ENCODE measurements around the gene TRAF3. TPM values are rescaled to one million over a fixed set of nuclear protein-coding genes. Genes with fewer than 3 reads are reported as not detected.

TRAF3 gene
- polyA plus RNA-seq, 1 of the 3 experiments (the other 2 are of a cell fraction) = 17.9 TPM

DNA sequence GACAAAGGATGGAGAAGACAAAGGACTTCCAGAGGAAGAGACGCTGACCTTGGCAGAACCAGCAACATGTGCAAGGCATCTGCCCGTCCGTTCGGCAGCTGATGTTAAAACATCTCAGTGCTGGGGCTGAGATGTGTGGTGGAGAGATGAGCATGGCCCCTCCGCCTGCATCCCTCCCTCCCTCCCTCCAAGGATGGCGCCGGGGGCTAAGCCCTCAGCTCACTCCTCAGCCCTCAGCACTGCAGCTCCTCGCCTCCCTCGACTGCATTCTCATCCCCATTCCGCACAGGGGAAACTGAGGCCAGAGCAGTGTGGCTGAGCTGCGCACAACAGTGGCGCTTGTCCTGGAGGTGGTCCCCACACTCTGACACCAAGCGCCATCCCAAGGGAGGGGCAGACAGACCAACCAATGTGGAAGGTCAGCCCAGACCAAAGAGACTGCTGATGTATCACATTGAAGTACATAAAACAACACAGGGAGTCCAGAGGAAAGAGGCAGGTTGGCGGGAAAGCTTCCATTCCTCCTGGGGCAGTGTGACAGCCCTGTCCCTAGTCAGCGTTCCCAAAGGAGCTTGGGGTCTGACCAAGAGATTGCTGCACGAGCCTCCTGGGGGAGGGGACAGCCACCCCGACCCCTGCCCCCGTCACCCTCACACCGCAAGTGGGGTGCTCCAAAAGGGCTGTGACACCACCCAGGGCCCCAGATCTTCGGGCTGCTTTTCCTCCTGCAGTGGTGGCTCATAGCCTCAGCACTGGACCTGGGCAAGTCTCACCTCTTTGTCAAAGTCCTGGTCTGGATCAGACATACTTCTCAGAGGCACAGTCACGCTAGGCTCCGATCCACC is 160.3 kb downstream of the TRAF3 start:
- H3K9ac ChIP-seq = no peak overlapping the region
- H3F3A ChIP-seq (replicated peaks; ENCODE audit: insufficient read depth) = no peaks in the 10 kb centered on the region
- H2AFZ ChIP-seq (ENCODE audit: low read depth) = no peak overlapping the region
- peaks cover 0 to 4% of the 10 kb centered on the region in 2 experiments; a peak in 1 of 4 replicates for H3K4me1 ChIP-seq (ENCODE audit: control insufficient read depth in 1 of 2, insufficient read depth in 2 of 2, low read depth in 1 of 2, low read length in 1 of 2)
- WGBS (ENCODE audit: low lambda C conversion rate) = 100% methylated on average over 10 of the region's 22 CpGs
- CTCF ChIA-PET = interaction anchor here (1.2 kb wide), 1 partner anchor 169 kb away, joined by 3 read pairs; no protein-coding TSS in a partner anchor
- H3K27ac ChIP-seq (ENCODE audit: low read depth in 2 of 2, low read length in 1 of 2) = no peak overlapping the region
- POLR2A ChIA-PET = no interaction called here
- H3K9me3 ChIP-seq = no peaks in the 10 kb centered on the region
- no peaks in the 10 kb centered on the region for H3K27me3 ChIP-seq (ENCODE audit: insufficient read depth)
- H3K4me2 ChIP-seq = no peak overlapping the region
- no peak overlapping the region for H3K4me3 ChIP-seq (ENCODE audit: low read depth in 2 of 2, low read length in 1 of 2)
- peaks cover 15 to 66% of the 10 kb centered on the region in 2 experiments for H3K36me3 ChIP-seq (replicated peaks in 1 of 2; ENCODE audit: control insufficient read depth in 1 of 2, insufficient read depth in 2 of 2, low read length in 1 of 2)
- H4K20me1 ChIP-seq (ENCODE audit: insufficient read depth) = no peaks in the 10 kb centered on the region
- H3K79me2 ChIP-seq (ENCODE audit: insufficient read depth) = peaks cover 7% of the 10 kb centered on the region; the same call in 1 of the 2 replicates
- no peak for DNase-seq
- H3K9me2 ChIP-seq = no peaks in the 10 kb centered on the region
- no peak for TF ChIP-seq JUND (IDR thresholded peaks at IDR 0.05)
- TF ChIP-seq YY1 (IDR thresholded peaks at IDR 0.05; ENCODE audit: low read depth) = no peak
- no peak for TF ChIP-seq RFX5 (IDR thresholded peaks at IDR 0.05; ENCODE audit: low read length)
- no peak for TF ChIP-seq FOXM1 (IDR thresholded peaks at IDR 0.05; ENCODE audit: low read depth)
- TF ChIP-seq RAD21 (IDR thresholded peaks at IDR 0.05; ENCODE audit: low read length) = no peak
- TF ChIP-seq, protein P1, sequence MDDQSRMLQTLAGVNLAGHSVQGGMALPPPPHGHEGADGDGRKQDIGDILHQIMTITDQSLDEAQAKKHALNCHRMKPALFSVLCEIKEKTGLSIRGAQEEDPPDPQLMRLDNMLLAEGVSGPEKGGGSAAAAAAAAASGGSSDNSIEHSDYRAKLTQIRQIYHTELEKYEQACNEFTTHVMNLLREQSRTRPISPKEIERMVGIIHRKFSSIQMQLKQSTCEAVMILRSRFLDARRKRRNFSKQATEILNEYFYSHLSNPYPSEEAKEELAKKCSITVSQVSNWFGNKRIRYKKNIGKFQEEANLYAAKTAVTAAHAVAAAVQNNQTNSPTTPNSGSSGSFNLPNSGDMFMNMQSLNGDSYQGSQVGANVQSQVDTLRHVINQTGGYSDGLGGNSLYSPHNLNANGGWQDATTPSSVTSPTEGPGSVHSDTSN (IDR thresholded peaks at IDR 0.05) = no peak
- TF ChIP-seq POLR2AphosphoS5 (IDR thresholded peaks at IDR 0.05; ENCODE audit: low read depth, low read length) = no peak
- TF ChIP-seq CHD2 (IDR thresholded peaks at IDR 0.05; ENCODE audit: low read length, partially characterized antibody) = no peak

DNA sequence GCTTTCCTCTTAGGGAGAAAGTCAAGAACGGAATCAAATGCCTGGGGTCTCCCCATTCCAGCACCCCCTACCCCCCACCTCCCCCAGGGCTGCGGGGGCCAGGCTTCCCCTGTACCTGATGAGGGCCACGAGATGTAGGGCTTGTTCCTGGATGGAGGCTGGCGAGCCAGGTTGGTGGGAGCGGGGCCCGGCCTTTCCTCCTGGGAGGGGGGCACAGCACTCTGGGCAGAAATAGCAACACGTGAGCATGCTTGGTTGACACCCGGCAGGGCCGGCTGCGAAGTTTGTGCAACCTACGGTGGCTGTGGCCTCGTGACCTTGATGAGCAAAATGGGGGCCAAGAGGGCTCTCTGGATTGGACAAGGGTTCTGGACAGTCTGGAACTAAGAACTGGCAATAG is 160.9 kb downstream of the TRAF3 start:
- H4K20me1 ChIP-seq (ENCODE audit: insufficient read depth) = no peaks in the 10 kb centered on the region
- 94% methylated on average over 6 of the region's 12 CpGs for WGBS (ENCODE audit: low lambda C conversion rate)
- ChIA-PET POLR2A (no interaction called here), CTCF (interaction anchor here (1.2 kb wide), 1 partner anchor 168 kb away, joined by 3 read pairs; no protein-coding TSS in a partner anchor)
- H3K4me2 ChIP-seq = no peak overlapping the region
- no peaks in the 10 kb centered on the region for H3K27me3 ChIP-seq (ENCODE audit: insufficient read depth)
- no peak overlapping the region for H3K9ac ChIP-seq
- peaks cover 7% of the 10 kb centered on the region; the same call in 1 of the 2 replicates for H3K79me2 ChIP-seq (ENCODE audit: insufficient read depth)
- H2AFZ ChIP-seq (ENCODE audit: low read depth) = no peak overlapping the region
- TF ChIP-seq RCOR1 (IDR thresholded peaks at IDR 0.05; ENCODE audit: low read length) (no peak), NFIC (IDR thresholded peaks at IDR 0.05; ENCODE audit: borderline replicate concordance) (no peak), ELF1 (IDR thresholded peaks at IDR 0.05) (no peak), YY1 (IDR thresholded peaks at IDR 0.05; ENCODE audit: low read depth) (no peak), RAD21 (IDR thresholded peaks at IDR 0.05; ENCODE audit: low read length) (no peak), TCF12 (IDR thresholded peaks at IDR 0.05) (no peak), GATA2 (CRISPR knock-in tag; IDR thresholded peaks at IDR 0.05) (no peak), FOSL2 (IDR thresholded peaks at IDR 0.05; ENCODE audit: borderline replicate concordance, low read depth) (no peak)
- TF ChIP-seq, protein P2, sequence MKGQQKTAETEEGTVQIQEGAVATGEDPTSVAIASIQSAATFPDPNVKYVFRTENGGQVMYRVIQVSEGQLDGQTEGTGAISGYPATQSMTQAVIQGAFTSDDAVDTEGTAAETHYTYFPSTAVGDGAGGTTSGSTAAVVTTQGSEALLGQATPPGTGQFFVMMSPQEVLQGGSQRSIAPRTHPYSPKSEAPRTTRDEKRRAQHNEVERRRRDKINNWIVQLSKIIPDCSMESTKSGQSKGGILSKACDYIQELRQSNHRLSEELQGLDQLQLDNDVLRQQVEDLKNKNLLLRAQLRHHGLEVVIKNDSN (IDR thresholded peaks at IDR 0.05; ENCODE audit: borderline replicate concordance, low read depth) = no peak
- H3K36me3 ChIP-seq (replicated peaks in 1 of 2; ENCODE audit: control insufficient read depth in 1 of 2, insufficient read depth in 2 of 2, low read length in 1 of 2) = peaks cover 17 to 65% of the 10 kb centered on the region in 2 experiments
- H3F3A ChIP-seq (replicated peaks; ENCODE audit: insufficient read depth) = no peaks in the 10 kb centered on the region
- no peaks in the 10 kb centered on the region for H3K9me2 ChIP-seq
- H3K4me1 ChIP-seq (ENCODE audit: control insufficient read depth in 1 of 2, insufficient read depth in 2 of 2, low read depth in 1 of 2, low read length in 1 of 2) = peaks cover 0 to 4% of the 10 kb centered on the region in 2 experiments; a peak in 1 of 4 replicates
- DNase-seq = no peak
- H3K27ac ChIP-seq (ENCODE audit: low read depth in 2 of 2, low read length in 1 of 2) = no peak overlapping the region
- no peak overlapping the region for H3K4me3 ChIP-seq (ENCODE audit: low read depth in 2 of 2, low read length in 1 of 2)
- no peaks in the 10 kb centered on the region for H3K9me3 ChIP-seq

Data from SK-N-SH (cell line).